Activated naive CD4-positive, alpha-beta T cell treated with anti-CD3 and anti-CD28 coated beads for 36 hours (primary cell): ENCODE results near the gene WSCD2. TPM values are rescaled to one million over a fixed set of nuclear protein-coding genes. Genes with fewer than 3 reads are reported as not detected.

Experiments used
- CTCF ChIA-PET: fragments of 350-600 bp; sonication (Branson Sonifier 250); formaldehyde crosslinking; loops from one replicate; lab custom pipeline; 2021; ENCODE audit warnings: antibody characterized with exemption; lab: Charles Lee
- DNase-seq: peaks from one replicate; pipeline ENCODE4 v3.0.0-alpha.2; 2020
- H3K27ac Mint-ChIP-seq: one replicate; pipeline ENCODE4 v1.8.0; 2021; ENCODE audit warnings: mild to moderate bottlenecking, mixed read lengths
- H3K27me3 Mint-ChIP-seq: one replicate; pipeline ENCODE4 v1.8.0; 2021; ENCODE audit warnings: low read depth, mixed read lengths
- H3K36me3 Mint-ChIP-seq: one replicate; pipeline ENCODE4 v1.8.0; 2021; ENCODE audit warnings: low read depth, mixed read lengths
- H3K4me1 Mint-ChIP-seq: one replicate; pipeline ENCODE4 v1.8.0; 2021; ENCODE audit warnings: low read depth, mixed read lengths
- H3K4me3 Mint-ChIP-seq: one replicate; pipeline ENCODE4 v1.8.0; 2021; ENCODE audit warnings: mild to moderate bottlenecking, moderate library complexity, mixed read lengths
- H3K9me3 Mint-ChIP-seq: one replicate; pipeline ENCODE4 v1.8.0; 2021; ENCODE audit warnings: mixed read lengths
- intact Hi-C: fragments of 100-400 bp; cut with micrococcal nuclease; formaldehyde crosslinking; loops from one replicate; pipeline ENCODE4 v1.15.1; 2023
- total RNA-seq, 2 experiments: library from RNA; stranded (reverse); gene quantifications; one replicate each; pipeline ENCODE4 v1.2.3, GENCODE V29; 2021

WSCD2 gene
- total RNA-seq, 2 experiments from 2014 or later = not detected

DNA sequence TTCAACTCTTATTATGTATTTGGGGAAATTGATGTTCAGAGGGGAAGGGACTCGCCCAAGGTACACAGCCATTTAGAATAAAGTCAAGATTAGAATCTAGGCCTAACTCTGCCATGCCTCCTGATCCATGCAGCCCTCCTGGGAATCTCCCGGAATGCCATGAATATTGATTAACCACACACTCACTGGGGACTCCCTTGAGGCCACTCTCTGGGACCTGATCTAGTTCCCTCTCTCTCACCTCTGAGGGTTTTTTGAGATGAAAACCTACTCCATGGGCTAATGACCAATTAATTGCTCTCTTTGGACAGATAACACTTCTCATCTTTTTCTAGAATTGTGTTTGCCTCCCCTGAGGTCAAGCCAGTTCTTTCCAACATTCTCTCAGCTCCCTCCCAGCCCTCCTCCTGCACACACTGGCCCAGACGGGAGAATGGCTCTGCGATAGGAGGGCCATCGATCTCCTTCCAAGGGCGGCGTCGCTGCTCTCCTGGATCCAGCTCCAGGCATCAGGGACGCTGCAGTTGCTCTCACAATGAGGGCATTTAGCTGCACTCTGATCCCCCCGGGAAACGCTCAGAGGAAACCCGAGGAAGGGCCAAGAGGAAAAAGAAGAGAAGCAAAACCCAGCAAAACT, 22.6 kb downstream of the WSCD2 start:
- Mint-ChIP-seq H3K36me3 (no peaks in the 10 kb centered on the region), H3K9me3 (peaks cover 5% of the 10 kb centered on the region)

DNA sequence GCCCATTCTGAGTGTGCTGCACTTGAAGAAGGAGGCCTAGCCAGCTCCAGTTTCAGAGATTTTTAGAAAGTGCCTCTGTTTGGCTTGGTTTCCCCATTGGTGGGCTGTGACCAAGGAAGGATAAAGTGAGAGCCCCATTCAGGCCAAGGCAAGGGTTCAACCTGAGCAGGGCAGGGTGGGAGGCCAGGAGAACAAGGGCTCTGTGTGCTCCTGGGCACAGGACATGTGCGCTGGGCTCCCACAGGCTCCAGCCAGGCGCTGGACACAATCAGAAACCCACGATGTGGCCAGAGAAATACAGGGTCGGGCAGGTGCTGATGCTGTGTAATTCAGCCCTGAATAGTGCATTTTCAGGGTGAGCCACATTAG, 23.1 kb downstream of the WSCD2 start:
- H3K4me1 Mint-ChIP-seq = no peaks in the 10 kb centered on the region
- no peak overlapping the region for H3K27ac Mint-ChIP-seq
- H3K27me3 Mint-ChIP-seq = peaks cover 13% of the 10 kb centered on the region
- no peak for DNase-seq
- H3K36me3 Mint-ChIP-seq = no peaks in the 10 kb centered on the region
- intact Hi-C loops = no loop called here
- CTCF ChIA-PET = no interaction called here
- H3K9me3 Mint-ChIP-seq = peaks cover 5% of the 10 kb centered on the region
- H3K4me3 Mint-ChIP-seq = no peak overlapping the region

More for the DNA sequence above, 22.6 kb downstream of the WSCD2 start:
- Mint-ChIP-seq H3K27me3 (peaks cover 8% of the 10 kb centered on the region), H3K4me3 (no peak overlapping the region), H3K27ac (no peak overlapping the region), H3K4me1 (no peaks in the 10 kb centered on the region)
- intact Hi-C loops = no loop called here
- CTCF ChIA-PET = no interaction called here
- DNase-seq = no peak

GRCh38 chr12:108156717-108157116, 27.6 kb downstream of the WSCD2 start:
- intact Hi-C loops = no loop called here
- H3K27me3 Mint-ChIP-seq = peaks cover 11% of the 10 kb centered on the region
- CTCF ChIA-PET = interaction anchor here (0.8 kb wide), 1 partner anchor 81 kb away, joined by 3 read pairs; no protein-coding TSS in a partner anchor
- no peaks in the 10 kb centered on the region for H3K36me3 Mint-ChIP-seq
- no peak overlapping the region for H3K27ac Mint-ChIP-seq
- no peaks in the 10 kb centered on the region for H3K4me1 Mint-ChIP-seq
- DNase-seq = no peak
- H3K4me3 Mint-ChIP-seq = no peak overlapping the region
- H3K9me3 Mint-ChIP-seq = peaks cover 5% of the 10 kb centered on the region

DNA sequence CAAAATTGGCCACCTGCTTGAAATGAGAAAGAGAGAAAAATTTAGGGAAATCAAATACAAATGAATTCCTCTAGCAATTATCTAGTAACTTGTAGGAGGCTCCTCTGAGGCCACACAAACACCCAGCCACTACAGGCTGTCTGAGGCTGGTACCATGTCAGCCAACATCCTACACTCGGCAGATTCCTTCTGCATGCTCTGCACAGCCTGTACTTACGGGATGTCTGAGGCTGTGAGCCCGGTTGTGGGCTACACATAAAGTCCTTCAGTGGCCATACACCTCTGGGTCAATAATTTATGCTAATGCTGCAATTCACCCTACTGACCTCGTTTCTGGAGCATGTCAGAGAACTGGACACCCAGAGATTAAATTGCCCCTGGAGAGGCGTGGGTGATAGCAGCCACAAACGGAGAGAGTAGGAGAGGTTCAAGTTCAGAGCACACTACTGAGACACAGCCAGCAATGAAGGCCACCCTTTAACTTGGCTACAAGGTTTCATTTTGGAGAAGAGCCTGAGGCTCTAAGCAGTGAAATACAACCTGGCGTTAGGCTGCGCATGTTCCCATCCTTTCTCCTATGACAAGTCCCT, 28.9 kb downstream of the WSCD2 start:
- CTCF ChIA-PET = no interaction called here
- peaks cover 5% of the 10 kb centered on the region for H3K9me3 Mint-ChIP-seq
- no peak for DNase-seq
- H3K36me3 Mint-ChIP-seq = no peaks in the 10 kb centered on the region
- no peak overlapping the region for H3K4me3 Mint-ChIP-seq
- H3K4me1 Mint-ChIP-seq = no peaks in the 10 kb centered on the region
- peaks cover 11% of the 10 kb centered on the region for H3K27me3 Mint-ChIP-seq
- H3K27ac Mint-ChIP-seq = no peak overlapping the region
- intact Hi-C loops = no loop called here

DNA sequence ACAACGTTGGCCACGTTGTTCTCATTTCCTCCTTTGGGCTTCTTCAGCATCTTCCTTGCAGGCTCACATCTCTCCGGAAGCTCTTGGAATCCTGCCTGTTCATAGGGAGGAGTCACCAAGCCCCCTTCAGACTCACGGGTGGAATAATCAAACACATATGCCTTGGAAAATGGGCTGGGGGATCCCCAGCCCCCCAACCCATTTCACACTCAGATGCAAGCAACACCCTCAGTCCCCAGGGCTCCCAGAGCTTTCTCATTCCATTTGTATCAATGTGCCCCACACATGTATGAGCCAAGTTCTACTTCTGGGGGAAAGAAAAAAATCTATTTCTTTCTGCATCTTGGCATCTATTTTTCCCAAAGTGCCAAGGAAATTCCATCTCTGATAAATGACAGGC, 33.1 kb downstream of the WSCD2 start:
- H3K4me3 Mint-ChIP-seq = no peak overlapping the region
- H3K36me3 Mint-ChIP-seq = no peaks in the 10 kb centered on the region
- DNase-seq = no peak
- no peaks in the 10 kb centered on the region for H3K9me3 Mint-ChIP-seq
- CTCF ChIA-PET = interaction anchor here (0.6 to 0.8 kb wide), 2 partner anchors 169 to 269 kb away, joined by 3 to 4 read pairs; no protein-coding TSS in a partner anchor
- H3K27me3 Mint-ChIP-seq = peaks cover 9% of the 10 kb centered on the region
- intact Hi-C loops = no loop called here
- H3K27ac Mint-ChIP-seq = no peak overlapping the region
- H3K4me1 Mint-ChIP-seq = no peaks in the 10 kb centered on the region

DNA sequence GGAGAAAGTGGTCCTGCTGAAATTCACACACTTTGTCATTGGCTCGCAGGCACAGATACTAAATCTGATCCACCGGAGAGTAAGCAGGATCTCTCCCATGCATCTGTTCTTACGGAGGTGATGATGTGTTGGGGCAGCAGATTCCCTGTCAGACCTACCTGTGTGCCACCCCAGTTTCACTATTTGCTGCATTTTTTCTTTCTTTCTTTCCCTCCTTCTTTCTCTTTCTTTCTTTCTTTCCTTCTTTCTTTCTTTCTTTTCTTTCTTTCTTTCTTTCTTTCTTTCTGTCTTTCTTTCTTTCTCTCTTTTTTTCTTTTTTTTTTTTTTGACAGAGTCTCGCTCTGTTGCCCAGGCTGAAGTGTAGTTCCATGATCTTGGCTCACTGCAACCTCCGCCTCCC, 37.4 kb downstream of the WSCD2 start:
- DNase-seq = no peak
- intact Hi-C loops = no loop called here
- Mint-ChIP-seq H3K4me1 (no peaks in the 10 kb centered on the region), H3K27ac (no peak overlapping the region), H3K27me3 (peaks cover 16% of the 10 kb centered on the region), H3K9me3 (no peaks in the 10 kb centered on the region), H3K4me3 (no peak overlapping the region), H3K36me3 (no peaks in the 10 kb centered on the region)
- CTCF ChIA-PET = no interaction called here

GRCh38 chr12:108167974-108168373, 38.9 kb downstream of the WSCD2 start:
- H3K27me3 Mint-ChIP-seq = peaks cover 16% of the 10 kb centered on the region
- intact Hi-C loops = no loop called here
- CTCF ChIA-PET = no interaction called here
- H3K36me3 Mint-ChIP-seq = no peaks in the 10 kb centered on the region
- H3K4me3 Mint-ChIP-seq = no peak overlapping the region
- H3K27ac Mint-ChIP-seq = no peak overlapping the region
- no peaks in the 10 kb centered on the region for H3K4me1 Mint-ChIP-seq
- H3K9me3 Mint-ChIP-seq = no peaks in the 10 kb centered on the region
- DNase-seq = no peak

GRCh38 chr12:108169708-108170107, 40.6 kb downstream of the WSCD2 start:
- no peak for DNase-seq
- peaks cover 16% of the 10 kb centered on the region for H3K27me3 Mint-ChIP-seq
- no peak overlapping the region for H3K27ac Mint-ChIP-seq
- CTCF ChIA-PET = interaction anchor here (0.5 kb wide), 1 partner anchor 63 kb away, joined by 3 read pairs; no protein-coding TSS in a partner anchor
- H3K36me3 Mint-ChIP-seq = no peaks in the 10 kb centered on the region
- H3K4me3 Mint-ChIP-seq = no peak overlapping the region
- H3K4me1 Mint-ChIP-seq = no peaks in the 10 kb centered on the region
- no peaks in the 10 kb centered on the region for H3K9me3 Mint-ChIP-seq
- intact Hi-C loops = no loop called here

- H3K4me3 Mint-ChIP-seq = no peak overlapping the region
- no peaks in the 10 kb centered on the region for H3K36me3 Mint-ChIP-seq
- intact Hi-C loops = no loop called here
- CTCF ChIA-PET = no interaction called here
- no peak overlapping the region for H3K27ac Mint-ChIP-seq
- peaks cover 16% of the 10 kb centered on the region for H3K27me3 Mint-ChIP-seq
- DNase-seq = no peak
- no peaks in the 10 kb centered on the region for H3K4me1 Mint-ChIP-seq
- no peaks in the 10 kb centered on the region for H3K9me3 Mint-ChIP-seq
Measured at GRCh38 chr12:108170164-108170563, 41.1 kb downstream of the WSCD2 start.

DNA sequence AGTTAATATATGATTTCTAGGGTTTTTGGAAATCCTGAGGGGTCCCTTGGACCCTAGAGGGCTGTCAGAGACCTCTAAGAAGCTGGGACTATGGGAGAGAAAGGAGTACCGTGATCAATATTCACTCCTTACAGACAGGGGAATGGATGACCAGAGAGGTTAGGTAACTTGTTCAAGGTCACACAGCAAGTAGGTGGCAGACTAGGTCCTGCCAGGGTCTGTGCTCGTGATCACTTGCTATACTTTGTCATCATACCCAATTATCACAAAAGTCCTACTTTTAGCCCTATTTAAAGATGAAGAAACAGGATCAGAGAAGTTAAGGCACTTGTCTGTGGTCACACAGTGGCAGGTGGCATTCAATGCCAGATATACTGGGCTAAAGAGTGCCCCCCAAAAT, 42.9 kb downstream of the WSCD2 start:
- Mint-ChIP-seq H3K4me3 (no peak overlapping the region), H3K27me3 (peaks cover 13% of the 10 kb centered on the region), H3K36me3 (no peaks in the 10 kb centered on the region), H3K4me1 (no peaks in the 10 kb centered on the region), H3K27ac (no peak overlapping the region), H3K9me3 (no peaks in the 10 kb centered on the region)
- no peak for DNase-seq
- intact Hi-C loops = no loop called here
- CTCF ChIA-PET = no interaction called here

GRCh38 chr12:108173160-108173559, 44.1 kb downstream of the WSCD2 start:
- Mint-ChIP-seq H3K27me3 (peaks cover 12% of the 10 kb centered on the region), H3K4me1 (no peaks in the 10 kb centered on the region), H3K9me3 (no peaks in the 10 kb centered on the region), H3K27ac (no peak overlapping the region), H3K36me3 (no peaks in the 10 kb centered on the region), H3K4me3 (no peak overlapping the region)
- no peak for DNase-seq
- intact Hi-C loops = no loop called here
- CTCF ChIA-PET = no interaction called here

- no peak overlapping the region for H3K27ac Mint-ChIP-seq
- H3K4me3 Mint-ChIP-seq = no peak overlapping the region
- H3K36me3 Mint-ChIP-seq = no peaks in the 10 kb centered on the region
- intact Hi-C loops = no loop called here
- H3K9me3 Mint-ChIP-seq = no peaks in the 10 kb centered on the region
- DNase-seq = no peak
- H3K27me3 Mint-ChIP-seq = peaks cover 9% of the 10 kb centered on the region
- no peaks in the 10 kb centered on the region for H3K4me1 Mint-ChIP-seq
- CTCF ChIA-PET = interaction anchor here (0.6 to 1.0 kb wide), 3 partner anchors 20 to 795 kb away, joined by 3 to 4 read pairs (median 3); no protein-coding TSS in a partner anchor
Measured at GRCh38 chr12:108173892-108174291, 44.8 kb downstream of the WSCD2 start.

- intact Hi-C loops = no loop called here
- no peak overlapping the region for H3K27ac Mint-ChIP-seq
- CTCF ChIA-PET = interaction anchor here (1.0 kb wide), 1 partner anchor 20 kb away, joined by 4 read pairs; no protein-coding TSS in a partner anchor
- H3K4me1 Mint-ChIP-seq = no peaks in the 10 kb centered on the region
- no peak overlapping the region for H3K4me3 Mint-ChIP-seq
- no peaks in the 10 kb centered on the region for H3K9me3 Mint-ChIP-seq
- peaks cover 5% of the 10 kb centered on the region for H3K27me3 Mint-ChIP-seq
- H3K36me3 Mint-ChIP-seq = no peaks in the 10 kb centered on the region
- no peak for DNase-seq
Measured at GRCh38 chr12:108174641-108175040, 45.6 kb downstream of the WSCD2 start.
